HG02588 (cell line): ENCODE results near the gene ARHGAP32.
A peak's percentile ranks its signal among the peaks of the same experiment; 100 is the strongest.
"Not testable (repeated sequence)": the region's sequence is repeated elsewhere in the genome, so short reads cannot be mapped to it uniquely, and the experiment has no call there.

ENCODE experiments used
- ATAC-seq: cut with Tn5 transposase; IDR thresholded peaks from one replicate; pipeline ENCODE4 v1.9.1; 2021; ENCODE audit warnings: mild to moderate bottlenecking, moderate library complexity; ENCODE audit not compliant: unreplicated experiment

The ARHGAP32 gene

GRCh38 chr11:129040934-129041333 lies 151.2 kb downstream of the ARHGAP32 start:
- no peak for ATAC-seq

- ATAC-seq = no peak
Measured at GRCh38 chr11:129035244-129035643, 156.9 kb downstream of the ARHGAP32 start.

GRCh38 chr11:129034001-129034400 lies 158.1 kb downstream of the ARHGAP32 start:
- ATAC-seq = no peak

GRCh38 chr11:129023968-129024676 lies 168.0 kb downstream of the ARHGAP32 start:
- no peak for ATAC-seq

GRCh38 chr11:129021295-129021694 lies 170.8 kb downstream of the ARHGAP32 start:
- no peak for ATAC-seq

- ATAC-seq = no peak
Measured at GRCh38 chr11:129018991-129019390, 173.1 kb downstream of the ARHGAP32 start.

- no peak for ATAC-seq
Measured at GRCh38 chr11:129018126-129018525, 174.0 kb downstream of the ARHGAP32 start.

- no peak for ATAC-seq
Measured at GRCh38 chr11:129013737-129014475, 178.2 kb downstream of the ARHGAP32 start.

- no peak for ATAC-seq
Measured at GRCh38 chr11:129012880-129013279, 179.2 kb downstream of the ARHGAP32 start.

- no peak for ATAC-seq
Measured at GRCh38 chr11:129006161-129006560, 186.0 kb downstream of the ARHGAP32 start.

- ATAC-seq = not testable (repeated sequence)
Measured at GRCh38 chr11:128999165-128999564, 193.0 kb downstream of the ARHGAP32 start.

- no peak for ATAC-seq
Measured at GRCh38 chr11:128988242-128988970, 203.7 kb downstream of the ARHGAP32 start.

- no peak for ATAC-seq
Measured at GRCh38 chr11:128985880-128986279, 206.2 kb downstream of the ARHGAP32 start.

GRCh38 chr11:128983023-128983422 lies 209.1 kb downstream of the ARHGAP32 start:
- no peak for ATAC-seq

GRCh38 chr11:128981254-128981653 lies 210.9 kb downstream of the ARHGAP32 start:
- ATAC-seq = no peak

- ATAC-seq = no peak
Measured at GRCh38 chr11:128970598-128971190, 221.4 kb downstream of the ARHGAP32 start.

GRCh38 chr11:128968916-128969315 lies 223.2 kb downstream of the ARHGAP32 start:
- ATAC-seq = no peak

GRCh38 chr11:128967578-128967977 lies 224.5 kb downstream of the ARHGAP32 start:
- ATAC-seq = no peak

GRCh38 chr11:128965485-128965884 lies 226.6 kb downstream of the ARHGAP32 start:
- peak; percentile 96 for ATAC-seq

- ATAC-seq = no peak
Measured at GRCh38 chr11:128964463-128964930, 227.6 kb downstream of the ARHGAP32 start.

GRCh38 chr11:128963744-128964325 lies 228.3 kb downstream of the ARHGAP32 start:
- no peak for ATAC-seq
